Sigmoid colon (tissue), 7 donors: ENCODE results near the gene RGS11. TPM values are rescaled to one million over a fixed set of nuclear protein-coding genes. Genes with fewer than 3 reads are reported as not detected.

Source experiments
- DNase-seq: peaks from one replicate; pipeline ENCODE4 v3.0.0-alpha.2; 2019
- H3K27ac ChIP-seq, 4 donors: fragments of 200-600 bp; sonication (generic); one replicate each; pipeline ENCODE4 v1.5.1; 2016 to 2019; ENCODE audit warnings: mild to moderate bottlenecking in 1 of 4
- H3K27me3 ChIP-seq, 3 donors: fragments of 200-600 bp; sonication (generic); one replicate each; pipeline ENCODE4 v1.5.1; 2019; ENCODE audit warnings: mild to moderate bottlenecking in 1 of 3
- H3K36me3 ChIP-seq, 4 donors: fragments of 200-600 bp; sonication (generic); one replicate each; pipeline ENCODE4 v1.5.1; 2016 to 2019
- H3K4me1 ChIP-seq, 4 donors: fragments of 200-600 bp; sonication (generic); one replicate each; pipeline ENCODE4 v1.5.1; 2017 to 2019
- H3K4me3 ChIP-seq, 4 donors: fragments of 200-600 bp; sonication (generic); one replicate each; pipeline ENCODE4 v1.5.1; 2017 to 2019; ENCODE audit warnings: mild to moderate bottlenecking in 2 of 4, moderate library complexity in 1 of 4
- H3K9me3 ChIP-seq, 4 donors: fragments of 200-600 bp in 3 of 4; sonication (generic) in 3 of 4; one replicate each; pipeline versions ENCODE4 v1.5.1 to v1.6.1; 2013 to 2019
- CTCF ChIP-seq, 4 experiments: fragments of 450-650 bp in 3 of 4; fragments of 200-600 bp in 1 of 4; IDR thresholded peaks; one replicate each; pipeline ENCODE4 v1.5.1; 2016 to 2019; ENCODE audit warnings: antibody characterized with exemption in 4 of 4, mild to moderate bottlenecking in 3 of 4, moderate library complexity in 2 of 4
- EP300 ChIP-seq, 4 donors: sonication (generic); formaldehyde crosslinking; IDR thresholded peaks; one replicate each; pipeline ENCODE4 v1.6.1; 2017; ENCODE audit warnings: antibody characterized with exemption in 4 of 4
- POLR2A ChIP-seq, 2 donors: fragments of 450-650 bp; IDR thresholded peaks; one replicate each; pipeline ENCODE4 v1.6.1; 2016; ENCODE audit warnings: antibody characterized with exemption in 2 of 2, mild to moderate bottlenecking in 2 of 2, moderate library complexity in 2 of 2
- POLR2AphosphoS5 ChIP-seq, 4 donors: sonication (generic); formaldehyde crosslinking; IDR thresholded peaks; one replicate each; pipeline ENCODE4 v1.6.1; 2017; ENCODE audit warnings: antibody characterized with exemption in 4 of 4
- WGBS, 2 donors: extraction: QIAGEN DNeasy Blood & Tissue Kit; methylation state at CpG; one replicate each; pipeline ENCODE4 v1.1.7; 2013; 5-methylcytosine and 5-hydroxymethylcytosine counted together
- intact Hi-C: fragments of 100-400 bp; cut with DNase I; formaldehyde crosslinking; loops from one replicate; pipeline ENCODE4 v1.15.1; 2023
- polyA plus RNA-seq, 3 donors: library from polyadenylated mRNA; stranded (reverse); fragments of 200-250 nt; gene quantifications; one replicate each; pipeline ENCODE4 v1.2.3, GENCODE V29; 2013
- total RNA-seq, 4 donors: library from RNA; depleted of rRNA; stranded (reverse); fragments of >200 nt; gene quantifications; one replicate each; pipeline ENCODE4 v1.1.0, GENCODE V29; 2016
- donor health status: healthy with polysubstance abuse.
- donor health status: Bipolar disorder and iron deficiency.
- donor health status: healthy.

The RGS11 gene
- total and polyA plus RNA-seq, 7 donors: 0.23 to 24.9 (median 6.4) TPM

- H3K4me1 ChIP-seq: peaks cover 0 to 29% (median 23%) of the 10 kb centered on the region in 4 donors
- peaks cover 8 to 25% (median 22%) of the 10 kb centered on the region in 4 donors for H3K36me3 ChIP-seq
- no peaks in the 10 kb centered on the region for H3K27me3 ChIP-seq
- peak overlapping the region; percentile 67 to 87 (median 81) for H3K4me3 ChIP-seq
- TF ChIP-seq POLR2AphosphoS5 (IDR thresholded peaks at IDR 0.05) (no peak), EP300 (IDR thresholded peaks at IDR 0.05) (no peak), POLR2A (IDR thresholded peaks at IDR 0.05) (no peak), CTCF (IDR thresholded peaks at IDR 0.05) (no peak)
- DNase-seq: no peak
- WGBS, 2 donors: 73 to 81% methylated on average over 22 of the region's 22 CpGs
- intact Hi-C loops: no loop called here
- H3K9me3 ChIP-seq: no peaks in the 10 kb centered on the region
- peak overlapping the region; percentile 95 to 99 (median 97) for H3K27ac ChIP-seq
Observed at GRCh38 chr16:229731-230281, 45.9 kb downstream of the RGS11 start.

- peak within 1 kb of the TSS; percentile 95 to 99 (median 97) for H3K27ac ChIP-seq
- H3K27me3 ChIP-seq: no peaks in the 10 kb centered on the region
- WGBS, 2 donors: 1% methylated on average over 88 of the region's 88 CpGs
- peak within 1 kb of the TSS; percentile 67 to 87 (median 81) for H3K4me3 ChIP-seq
- TF ChIP-seq POLR2A (IDR thresholded peaks at IDR 0.05) (peak; percentile 87 to 92), POLR2AphosphoS5 (IDR thresholded peaks at IDR 0.05) (peak; percentile 99 to 100 (median 99)), CTCF (IDR thresholded peaks at IDR 0.05) (no peak)
- intact Hi-C loops: no loop called here
- DNase-seq: peak; percentile 92
- peaks cover 0 to 29% (median 21%) of the 10 kb centered on the region in 4 donors for H3K4me1 ChIP-seq
- H3K36me3 ChIP-seq: peaks cover 15 to 32% (median 29%) of the 10 kb centered on the region in 4 donors
- no peaks in the 10 kb centered on the region for H3K9me3 ChIP-seq
Observed at GRCh38 chr16:228852-229730, 46.7 kb downstream of the RGS11 start, which contains the start of gene LUC7L. Gene LUC7L (minus strand): TSS chr16:229449. CDS start chr16:229339, 110 bp downstream.

GRCh38 chr16:228151-228851, 47.4 kb downstream of the RGS11 start:
- TF ChIP-seq POLR2A (IDR thresholded peaks at IDR 0.05) (no peak), POLR2AphosphoS5 (IDR thresholded peaks at IDR 0.05) (no peak), CTCF (IDR thresholded peaks at IDR 0.05) (no peak)
- H3K9me3 ChIP-seq: no peaks in the 10 kb centered on the region
- intact Hi-C loops: no loop called here
- peaks cover 0 to 29% (median 21%) of the 10 kb centered on the region in 4 donors for H3K4me1 ChIP-seq
- peak overlapping the region; percentile 95 to 99 (median 97) for H3K27ac ChIP-seq
- 20 to 25% methylated on average over 9 of the region's 9 CpGs for WGBS, 2 donors
- H3K4me3 ChIP-seq: peak overlapping the region; percentile 67 to 87 (median 81)
- peaks cover 18 to 40% (median 36%) of the 10 kb centered on the region in 4 donors for H3K36me3 ChIP-seq
- no peaks in the 10 kb centered on the region for H3K27me3 ChIP-seq
- DNase-seq: no peak

GRCh38 chr16:220021-220420, 55.7 kb downstream of the RGS11 start:
- Histone ChIP-seq H3K4me1 (no peaks in the 10 kb centered on the region), H3K27me3 (no peaks in the 10 kb centered on the region), H3K9me3 (no peaks in the 10 kb centered on the region), H3K4me3 (no peak overlapping the region), H3K27ac (no peak overlapping the region), H3K36me3 (peaks cover 19 to 100% (median 48%) of the 10 kb centered on the region in 4 donors)
- no peak for TF ChIP-seq EP300 (IDR thresholded peaks at IDR 0.05)
- no peak for TF ChIP-seq POLR2AphosphoS5 (IDR thresholded peaks at IDR 0.05)
- TF ChIP-seq POLR2A (IDR thresholded peaks at IDR 0.05): no peak
- TF ChIP-seq CTCF (IDR thresholded peaks at IDR 0.05): no peak
- DNase-seq: no peak
- 52 to 75% methylated on average over 4 of the region's 4 CpGs for WGBS, 2 donors
- intact Hi-C loops: no loop called here

Other genes with a start within 250 kb of the RGS11 start
- 1 to 10 TPM; 1.7 to 6.4 (median 5.0) TPM for gene POLR3K, start 222.3 kb downstream of the RGS11 start, total RNA-seq
- gene POLR3K, start 222.3 kb downstream of the RGS11 start, polyA plus RNA-seq: 10 to 100 TPM; 11.4 to 22.1 (median 11.8) TPM
- 10 to 100 TPM; 23.0 to 36.5 (median 32.4) TPM for gene SNRNP25, start 222.1 kb downstream of the RGS11 start, total RNA-seq
- gene SNRNP25, start 222.1 kb downstream of the RGS11 start, polyA plus RNA-seq: 10 to 100 TPM; 26.4 to 41.7 (median 38.8) TPM
- gene RHBDF1, start 203.3 kb downstream of the RGS11 start, total RNA-seq: 10 to 100 TPM; 16.8 to 42.1 (median 19.6) TPM
- gene RHBDF1, start 203.3 kb downstream of the RGS11 start, polyA plus RNA-seq: 10 to 100 TPM in 1 of 3 donors, 1 to 10 TPM in 2; 6.0 to 22.3 (median 6.0) TPM
- gene MPG, start 197.7 kb downstream of the RGS11 start, total RNA-seq: 100 to 1,000 TPM in 2 of 4 donors, 10 to 100 TPM in 2; 74.3 to 118 (median 100.0) TPM
- gene MPG, start 197.7 kb downstream of the RGS11 start, polyA plus RNA-seq: 10 to 100 TPM; 52.2 to 72.7 (median 72.5) TPM
- gene NPRL3, start 137.3 kb downstream of the RGS11 start, total RNA-seq: 10 to 100 TPM; 10.2 to 22.8 (median 15.7) TPM
- 10 to 100 TPM in 1 of 3 donors, 1 to 10 TPM in 2; 4.8 to 22.8 (median 6.2) TPM for gene NPRL3, start 137.3 kb downstream of the RGS11 start, polyA plus RNA-seq
- gene HBZ, start 123.3 kb downstream of the RGS11 start, total RNA-seq: not detected
- gene HBZ, start 123.3 kb downstream of the RGS11 start, polyA plus RNA-seq: under 1 TPM in 1 of 3 donors, not detected in 2; 0.10 TPM
- not detected for gene HBM, start 110.0 kb downstream of the RGS11 start, total RNA-seq
- not detected for gene HBM, start 110.0 kb downstream of the RGS11 start, polyA plus RNA-seq
- 100 to 1,000 TPM in 1 of 4 donors, 1 to 10 TPM in 2, not detected in 1; 3.7 to 109 (median 8.2) TPM for gene HBA2, start 103.1 kb downstream of the RGS11 start, total RNA-seq
- 1 to 10 TPM; 4.2 to 7.1 (median 5.3) TPM for gene HBA2, start 103.1 kb downstream of the RGS11 start, polyA plus RNA-seq
- gene HBA1, start 99.3 kb downstream of the RGS11 start, total RNA-seq: 1 to 10 TPM in 1 of 4 donors, not detected in 3; 4.1 TPM
- gene HBA1, start 99.3 kb downstream of the RGS11 start, polyA plus RNA-seq: 1 to 10 TPM in 1 of 3 donors, not detected in 2; 1.7 TPM
- not detected for gene HBQ1, start 95.5 kb downstream of the RGS11 start, total RNA-seq
- gene HBQ1, start 95.5 kb downstream of the RGS11 start, polyA plus RNA-seq: under 1 TPM in 1 of 3 donors, not detected in 2; 0.19 TPM
- gene LUC7L, start 46.5 kb downstream of the RGS11 start, total RNA-seq: 100 to 1,000 TPM in 2 of 4 donors, 10 to 100 TPM in 2; 48.9 to 138 (median 88.4) TPM
- 10 to 100 TPM; 21.0 to 58.7 (median 28.2) TPM for gene LUC7L, start 46.5 kb downstream of the RGS11 start, polyA plus RNA-seq
- gene FAM234A, start 41.1 kb downstream of the RGS11 start, total RNA-seq: 10 to 100 TPM; 38.3 to 82.5 (median 62.1) TPM
- 10 to 100 TPM; 12.6 to 74.0 (median 25.7) TPM for gene FAM234A, start 41.1 kb downstream of the RGS11 start, polyA plus RNA-seq
- 1 to 10 TPM; 3.5 to 5.7 (median 5.0) TPM for gene ARHGDIG, start 4.6 kb upstream of the RGS11 start, total RNA-seq
- gene ARHGDIG, start 4.6 kb upstream of the RGS11 start, polyA plus RNA-seq: 1 to 10 TPM in 2 of 3 donors, not detected in 1; 1.6 to 5.2 TPM
- gene PDIA2, start 7.2 kb upstream of the RGS11 start, total RNA-seq: 1 to 10 TPM in 1 of 4 donors, under 1 TPM in 3; 0.71 to 5.5 (median 0.82) TPM
- 1 to 10 TPM in 1 of 3 donors, under 1 TPM in 1, not detected in 1; 0.60 to 3.0 TPM for gene PDIA2, start 7.2 kb upstream of the RGS11 start, polyA plus RNA-seq
- gene AXIN1, start 76.8 kb upstream of the RGS11 start, total RNA-seq: 10 to 100 TPM; 17.9 to 29.9 (median 20.9) TPM
- gene AXIN1, start 76.8 kb upstream of the RGS11 start, polyA plus RNA-seq: 10 to 100 TPM; 28.2 to 33.4 (median 30.3) TPM
- 10 to 100 TPM; 49.6 to 77.4 (median 62.0) TPM for gene MRPL28, start 94.6 kb upstream of the RGS11 start, total RNA-seq
- gene MRPL28, start 94.6 kb upstream of the RGS11 start, polyA plus RNA-seq: 10 to 100 TPM; 74.5 to 95.9 (median 78.4) TPM
- gene PGAP6, start 106.0 kb upstream of the RGS11 start, total RNA-seq: 10 to 100 TPM; 20.7 to 26.6 (median 22.7) TPM
- gene PGAP6, start 106.0 kb upstream of the RGS11 start, polyA plus RNA-seq: 100 to 1,000 TPM in 1 of 3 donors, 10 to 100 TPM in 2; 61.9 to 109 (median 70.3) TPM
- gene NME4, start 121.3 kb upstream of the RGS11 start, total RNA-seq: 100 to 1,000 TPM; 138 to 281 (median 191) TPM
- 10 to 100 TPM; 39.6 to 55.3 (median 46.7) TPM for gene NME4, start 121.3 kb upstream of the RGS11 start, polyA plus RNA-seq
- gene DECR2, start 125.9 kb upstream of the RGS11 start, total RNA-seq: 10 to 100 TPM; 15.0 to 21.6 (median 16.4) TPM
- gene DECR2, start 125.9 kb upstream of the RGS11 start, polyA plus RNA-seq: 10 to 100 TPM; 30.6 to 39.1 (median 31.9) TPM
- 10 to 100 TPM; 20.0 to 44.9 (median 28.9) TPM for gene RAB11FIP3, start 149.7 kb upstream of the RGS11 start, total RNA-seq
- gene RAB11FIP3, start 149.7 kb upstream of the RGS11 start, polyA plus RNA-seq: 10 to 100 TPM; 10.6 to 24.1 (median 13.2) TPM